ENCODE results near the gene BTG3.

The BTG3 gene

DNA sequence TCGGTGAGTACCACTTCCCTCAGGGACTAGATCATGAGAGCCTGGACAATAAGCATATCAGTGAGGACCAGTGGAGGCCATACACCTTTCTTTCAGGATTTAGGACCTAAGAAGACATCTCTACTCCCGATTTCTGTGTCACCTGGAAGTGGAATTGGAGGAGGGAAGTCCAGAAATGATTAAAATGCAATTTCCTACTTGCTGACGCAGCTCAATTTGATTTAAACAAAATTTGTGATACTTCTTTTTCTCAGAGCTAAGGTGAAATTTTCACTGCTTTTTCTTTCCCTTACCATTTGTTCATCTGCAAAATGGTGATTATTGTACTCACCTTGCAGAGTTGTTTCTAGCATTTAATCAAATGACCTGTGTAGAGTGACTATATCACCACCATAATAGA lies 38.8 kb upstream of the BTG3 start:
- H3K4ac ChIP-seq (ENCODE audit: low read depth in 1 of 2, low read length in 2 of 2), result no peak overlapping the region
- H2BK5ac ChIP-seq (ENCODE audit: low read depth, low read length, poor library complexity, severe bottlenecking), result no peak overlapping the region
- no peak overlapping the region for H3K14ac ChIP-seq (ENCODE audit: low read length in 2 of 2)
- no peak overlapping the region for H2AK5ac ChIP-seq (ENCODE audit: low read length, severe bottlenecking)
- H3K36me3 ChIP-seq (ENCODE audit: control insufficient read depth in 1 of 2, insufficient read depth in 2 of 2, low read depth in 1 of 2, low read length in 2 of 2), result no peaks in the 10 kb centered on the region
- H3K4me1 ChIP-seq (ENCODE audit: control insufficient read depth, insufficient read depth, low read depth, low read length), result no peaks in the 10 kb centered on the region
- H3K4me2 ChIP-seq (ENCODE audit: low read length, poor library complexity, severe bottlenecking), result no peak overlapping the region
- H4K91ac ChIP-seq (ENCODE audit: low read length), result no peak overlapping the region
- 100% methylated on average over 1 of the region's 3 CpGs for WGBS
- H3K4me3 ChIP-seq (ENCODE audit: insufficient read depth in 1 of 2, low read depth in 1 of 2, low read length in 2 of 2), result no peak overlapping the region
- no peak overlapping the region for H2AFZ ChIP-seq (ENCODE audit: low read depth, low read length)
- H3K27ac ChIP-seq (ENCODE audit: low read length, poor library complexity, severe bottlenecking), result no peak overlapping the region
- peaks cover 9% of the 10 kb centered on the region for H3K9me3 ChIP-seq (ENCODE audit: control insufficient read depth, low read length)
- H2BK120ac ChIP-seq (ENCODE audit: low read depth, low read length), result no peak overlapping the region
- no peak for DNase-seq
- H4K8ac ChIP-seq (ENCODE audit: low read length), result no peak overlapping the region
- H3K18ac ChIP-seq (ENCODE audit: low read depth in 1 of 2, low read length in 2 of 2), result no peak overlapping the region
- no peak overlapping the region for H3K9ac ChIP-seq (ENCODE audit: low read length)
- H3K27me3 ChIP-seq (ENCODE audit: control insufficient read depth in 1 of 2, insufficient read depth in 1 of 2, low read length in 2 of 2), result peaks cover 4 to 5% of the 10 kb centered on the region in 2 experiments
- H2BK12ac ChIP-seq (ENCODE audit: low read length in 2 of 2), result no peak overlapping the region
- no peaks in the 10 kb centered on the region for H3K79me1 ChIP-seq (replicated peaks; ENCODE audit: low read length, poor library complexity, severe bottlenecking)
- no peak overlapping the region for H3K23ac ChIP-seq (ENCODE audit: low read length in 2 of 2)
- H2BK15ac ChIP-seq (ENCODE audit: low read depth, poor library complexity, severe bottlenecking), result no peak overlapping the region

DNA sequence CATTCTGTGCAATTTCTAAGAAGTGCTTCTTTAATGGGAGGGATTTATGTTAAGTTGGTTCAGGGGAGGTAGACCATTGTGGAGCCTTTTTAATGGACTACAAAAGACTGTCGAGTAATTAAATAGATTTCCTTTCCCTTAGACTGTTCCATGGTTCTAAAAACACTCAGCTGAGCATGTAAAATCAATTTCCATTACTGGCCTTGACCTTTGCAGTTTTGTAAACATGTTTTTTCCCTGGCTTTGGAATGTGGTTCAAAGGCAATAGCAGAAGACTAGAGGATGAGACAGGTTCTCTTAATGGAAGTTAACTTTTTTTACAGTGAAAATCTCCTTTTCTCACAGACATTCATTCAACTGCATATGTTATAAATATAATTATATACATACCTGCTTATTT lies 37.6 kb upstream of the BTG3 start:
- Histone ChIP-seq H2BK15ac (ENCODE audit: low read depth, poor library complexity, severe bottlenecking) (no peak overlapping the region), H4K91ac (ENCODE audit: low read length) (no peak overlapping the region), H3K79me1 (replicated peaks; ENCODE audit: low read length, poor library complexity, severe bottlenecking) (no peaks in the 10 kb centered on the region), H3K4me1 (ENCODE audit: control insufficient read depth, insufficient read depth, low read depth, low read length) (no peaks in the 10 kb centered on the region), H3K14ac (ENCODE audit: low read length in 2 of 2) (no peak overlapping the region), H3K27me3 (ENCODE audit: control insufficient read depth in 1 of 2, insufficient read depth in 1 of 2, low read length in 2 of 2) (peaks cover 4 to 5% of the 10 kb centered on the region in 2 experiments), H3K18ac (ENCODE audit: low read depth in 1 of 2, low read length in 2 of 2) (no peak overlapping the region), H2BK120ac (ENCODE audit: low read depth, low read length) (no peak overlapping the region), H4K8ac (ENCODE audit: low read length) (no peak overlapping the region), H3K9ac (ENCODE audit: low read length) (no peak overlapping the region), H3K4me3 (ENCODE audit: insufficient read depth in 1 of 2, low read depth in 1 of 2, low read length in 2 of 2) (no peak overlapping the region), H3K23ac (ENCODE audit: low read length in 2 of 2) (no peak overlapping the region), H3K36me3 (ENCODE audit: control insufficient read depth in 1 of 2, insufficient read depth in 2 of 2, low read depth in 1 of 2, low read length in 2 of 2) (no peaks in the 10 kb centered on the region), H3K4me2 (ENCODE audit: low read length, poor library complexity, severe bottlenecking) (no peak overlapping the region), H3K4ac (ENCODE audit: low read depth in 1 of 2, low read length in 2 of 2) (no peak overlapping the region), H3K9me3 (ENCODE audit: control insufficient read depth, low read length) (peaks cover 9% of the 10 kb centered on the region), H2AFZ (ENCODE audit: low read depth, low read length) (no peak overlapping the region), H2BK5ac (ENCODE audit: low read depth, low read length, poor library complexity, severe bottlenecking) (no peak overlapping the region), H2BK12ac (ENCODE audit: low read length in 2 of 2) (no peak overlapping the region), H2AK5ac (ENCODE audit: low read length, severe bottlenecking) (no peak overlapping the region), H3K27ac (ENCODE audit: low read length, poor library complexity, severe bottlenecking) (no peak overlapping the region)
- WGBS, result no CpG with 5 or more reads among the region's 1 CpG
- DNase-seq, result no peak

DNA sequence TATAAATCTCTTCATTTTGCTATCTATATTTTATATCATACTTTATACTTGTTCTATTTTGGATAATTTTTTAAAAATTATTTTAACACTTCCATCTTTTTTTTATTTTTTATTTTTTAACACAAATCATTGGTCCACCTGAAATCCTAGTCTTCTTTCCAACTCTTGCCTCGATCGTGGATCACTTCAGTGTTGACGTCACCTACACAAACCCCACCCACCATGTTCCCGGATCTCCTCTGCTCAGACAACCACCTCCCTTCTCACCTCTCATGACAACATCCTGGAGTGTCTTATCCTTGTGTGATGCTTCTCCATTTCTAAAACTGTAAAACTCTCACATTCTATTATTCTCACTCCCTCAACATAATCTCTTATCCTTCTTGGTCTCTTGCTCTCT lies 34.1 kb upstream of the BTG3 start:
- H3K9me3 ChIP-seq (ENCODE audit: control insufficient read depth, low read length), result peaks cover 9% of the 10 kb centered on the region
- no peak overlapping the region for H3K4me3 ChIP-seq (ENCODE audit: insufficient read depth in 1 of 2, low read depth in 1 of 2, low read length in 2 of 2)
- no peaks in the 10 kb centered on the region for H3K4me1 ChIP-seq (ENCODE audit: control insufficient read depth, insufficient read depth, low read depth, low read length)
- WGBS, result 92% methylated on average over 4 of the region's 4 CpGs
- H3K27me3 ChIP-seq (ENCODE audit: control insufficient read depth in 1 of 2, insufficient read depth in 1 of 2, low read length in 2 of 2), result peaks cover 4 to 5% of the 10 kb centered on the region in 2 experiments
- H3K14ac ChIP-seq (ENCODE audit: low read length in 2 of 2), result no peak overlapping the region
- no peak overlapping the region for H2BK12ac ChIP-seq (ENCODE audit: low read length in 2 of 2)
- no peak overlapping the region for H2BK120ac ChIP-seq (ENCODE audit: low read depth, low read length)
- H3K79me1 ChIP-seq (replicated peaks; ENCODE audit: low read length, poor library complexity, severe bottlenecking), result no peaks in the 10 kb centered on the region
- no peaks in the 10 kb centered on the region for H3K36me3 ChIP-seq (ENCODE audit: control insufficient read depth in 1 of 2, insufficient read depth in 2 of 2, low read depth in 1 of 2, low read length in 2 of 2)
- H3K4me2 ChIP-seq (ENCODE audit: low read length, poor library complexity, severe bottlenecking), result no peak overlapping the region
- H2AFZ ChIP-seq (ENCODE audit: low read depth, low read length), result no peak overlapping the region
- no peak overlapping the region for H2BK15ac ChIP-seq (ENCODE audit: low read depth, poor library complexity, severe bottlenecking)
- H3K27ac ChIP-seq (ENCODE audit: low read length, poor library complexity, severe bottlenecking), result no peak overlapping the region
- H2BK5ac ChIP-seq (ENCODE audit: low read depth, low read length, poor library complexity, severe bottlenecking), result no peak overlapping the region
- no peak overlapping the region for H4K8ac ChIP-seq (ENCODE audit: low read length)
- H3K23ac ChIP-seq (ENCODE audit: low read length in 2 of 2), result no peak overlapping the region
- H3K9ac ChIP-seq (ENCODE audit: low read length), result no peak overlapping the region
- no peak for DNase-seq
- no peak overlapping the region for H3K18ac ChIP-seq (ENCODE audit: low read depth in 1 of 2, low read length in 2 of 2)
- no peak overlapping the region for H3K4ac ChIP-seq (ENCODE audit: low read depth in 1 of 2, low read length in 2 of 2)
- H2AK5ac ChIP-seq (ENCODE audit: low read length, severe bottlenecking), result no peak overlapping the region
- H4K91ac ChIP-seq (ENCODE audit: low read length), result no peak overlapping the region

DNA sequence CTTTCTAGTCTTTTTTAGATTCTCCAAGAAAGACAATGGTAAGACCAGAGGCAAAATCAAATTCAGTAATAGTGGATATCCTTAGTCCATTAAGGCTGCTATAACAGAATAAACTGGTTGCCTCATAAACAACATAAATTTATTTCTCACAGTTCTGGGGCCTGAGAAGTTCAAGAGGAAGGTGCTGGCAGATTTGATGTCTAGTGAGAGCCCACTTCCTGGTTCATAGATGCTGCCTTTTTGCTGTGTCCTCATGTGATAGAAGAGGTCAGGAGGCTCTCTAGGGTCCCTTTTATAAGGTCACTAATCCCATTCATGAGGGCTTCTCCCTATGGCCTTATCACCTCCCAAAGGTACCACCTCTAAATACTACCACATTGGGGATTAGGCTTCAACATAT lies 31.5 kb upstream of the BTG3 start:
- H3K27me3 ChIP-seq (ENCODE audit: control insufficient read depth in 1 of 2, insufficient read depth in 1 of 2, low read length in 2 of 2), result no peaks in the 10 kb centered on the region
- no peak overlapping the region for H2AFZ ChIP-seq (ENCODE audit: low read depth, low read length)
- no peaks in the 10 kb centered on the region for H3K79me1 ChIP-seq (replicated peaks; ENCODE audit: low read length, poor library complexity, severe bottlenecking)
- no peaks in the 10 kb centered on the region for H3K4me1 ChIP-seq (ENCODE audit: control insufficient read depth, insufficient read depth, low read depth, low read length)
- H3K4me2 ChIP-seq (ENCODE audit: low read length, poor library complexity, severe bottlenecking), result no peak overlapping the region
- H2BK12ac ChIP-seq (ENCODE audit: low read length in 2 of 2), result no peak overlapping the region
- no peak overlapping the region for H2BK5ac ChIP-seq (ENCODE audit: low read depth, low read length, poor library complexity, severe bottlenecking)
- no peak overlapping the region for H3K27ac ChIP-seq (ENCODE audit: low read length, poor library complexity, severe bottlenecking)
- DNase-seq, result no peak
- H3K36me3 ChIP-seq (ENCODE audit: control insufficient read depth in 1 of 2, insufficient read depth in 2 of 2, low read depth in 1 of 2, low read length in 2 of 2), result no peaks in the 10 kb centered on the region
- H2AK5ac ChIP-seq (ENCODE audit: low read length, severe bottlenecking), result no peak overlapping the region
- H3K4ac ChIP-seq (ENCODE audit: low read depth in 1 of 2, low read length in 2 of 2), result no peak overlapping the region
- H2BK15ac ChIP-seq (ENCODE audit: low read depth, poor library complexity, severe bottlenecking), result no peak overlapping the region
- peaks cover 9% of the 10 kb centered on the region for H3K9me3 ChIP-seq (ENCODE audit: control insufficient read depth, low read length)
- no peak overlapping the region for H3K4me3 ChIP-seq (ENCODE audit: insufficient read depth in 1 of 2, low read depth in 1 of 2, low read length in 2 of 2)
- H3K18ac ChIP-seq (ENCODE audit: low read depth in 1 of 2, low read length in 2 of 2), result no peak overlapping the region
- no peak overlapping the region for H3K23ac ChIP-seq (ENCODE audit: low read length in 2 of 2)
- H3K9ac ChIP-seq (ENCODE audit: low read length), result no peak overlapping the region
- no peak overlapping the region for H2BK120ac ChIP-seq (ENCODE audit: low read depth, low read length)
- H3K14ac ChIP-seq (ENCODE audit: low read length in 2 of 2), result no peak overlapping the region
- H4K91ac ChIP-seq (ENCODE audit: low read length), result no peak overlapping the region
- H4K8ac ChIP-seq (ENCODE audit: low read length), result no peak overlapping the region

Data from mesenchymal stem cell (in vitro differentiated cells and primary cell).